Inflammatory macrophage treated with lipopolysaccharide for 1 hour (primary cell): Measurements from ENCODE around the gene ZEB1.
"Not testable (repeated sequence)": the region's sequence is repeated elsewhere in the genome, so short reads cannot be mapped to it uniquely, and the experiment has no call there.

Experiments used
- DNase-seq, 2 donors: peaks; one replicate each; pipeline ENCODE4 v3.0.0-alpha.2; 2020 to 2022

The ZEB1 gene

GRCh38 chr10:31515116-31515515 lies 196.1 kb downstream of the ZEB1 start:
- no peak for DNase-seq

- no peak for DNase-seq
Measured at GRCh38 chr10:31515819-31516402, 196.9 kb downstream of the ZEB1 start.

- DNase-seq: no peak
Measured at GRCh38 chr10:31520986-31521831, 202.2 kb downstream of the ZEB1 start.

- DNase-seq: no peak
Measured at GRCh38 chr10:31522820-31523219, 203.8 kb downstream of the ZEB1 start.

GRCh38 chr10:31524460-31524859 lies 205.4 kb downstream of the ZEB1 start:
- DNase-seq: no peak

- DNase-seq: no peak
Measured at GRCh38 chr10:31526178-31526577, 207.2 kb downstream of the ZEB1 start.

- DNase-seq: peak; percentile 31 to 42
Measured at GRCh38 chr10:31526681-31527080, 207.7 kb downstream of the ZEB1 start.

- peak; percentile 4 to 30 for DNase-seq
Measured at GRCh38 chr10:31528831-31529230, 209.8 kb downstream of the ZEB1 start.

GRCh38 chr10:31536302-31536701 lies 217.3 kb downstream of the ZEB1 start:
- no peak for DNase-seq

GRCh38 chr10:31549896-31550295 lies 230.9 kb downstream of the ZEB1 start:
- DNase-seq: peak; percentile 77 to 87

- no peak for DNase-seq
Measured at GRCh38 chr10:31554556-31554955, 235.5 kb downstream of the ZEB1 start.

- no peak for DNase-seq
Measured at GRCh38 chr10:31557854-31558253, 238.8 kb downstream of the ZEB1 start.

GRCh38 chr10:31568252-31568861 lies 249.3 kb downstream of the ZEB1 start:
- DNase-seq: not testable (repeated sequence)

- DNase-seq: no peak
Measured at GRCh38 chr10:31574577-31574976, 255.6 kb downstream of the ZEB1 start.

GRCh38 chr10:31578181-31578852 lies 259.3 kb downstream of the ZEB1 start:
- no peak for DNase-seq

GRCh38 chr10:31578951-31579350 lies 259.9 kb downstream of the ZEB1 start:
- no peak for DNase-seq
